ENCODE results near the gene TTLL1.

Gene TTLL1

DNA sequence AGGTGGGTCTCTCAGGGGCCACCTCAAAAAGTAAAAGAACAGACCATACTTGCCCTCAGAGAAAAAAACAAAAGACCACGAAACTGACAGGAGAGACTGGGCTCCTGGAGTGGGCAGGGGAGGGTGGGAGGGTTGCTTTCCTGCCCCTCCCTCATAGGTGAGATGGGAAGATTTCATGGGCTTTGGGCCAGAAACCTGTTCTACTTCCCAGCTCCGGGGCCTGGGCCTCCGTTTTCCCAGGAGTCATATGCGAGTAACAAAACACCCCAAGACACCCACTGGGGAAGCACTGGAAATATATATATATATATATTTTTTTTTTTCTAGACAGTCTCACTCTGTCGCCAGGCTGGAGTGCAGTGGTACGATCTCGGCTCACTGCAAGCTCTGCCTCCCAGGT, 31.6 kb downstream of the TTLL1 start:
- no peak for DNase-seq (ENCODE audit: low spot score)
- TF ChIP-seq CTCF (IDR thresholded peaks at IDR 0.05; ENCODE audit: borderline replicate concordance, control extremely low read depth, extremely low read depth, insufficient read depth, missing control alignments) = no peak
- in situ Hi-C loops (cut with MboI; ENCODE audit: low sequenced_read_pairs, unreplicated experiment) = no loop called here

DNA sequence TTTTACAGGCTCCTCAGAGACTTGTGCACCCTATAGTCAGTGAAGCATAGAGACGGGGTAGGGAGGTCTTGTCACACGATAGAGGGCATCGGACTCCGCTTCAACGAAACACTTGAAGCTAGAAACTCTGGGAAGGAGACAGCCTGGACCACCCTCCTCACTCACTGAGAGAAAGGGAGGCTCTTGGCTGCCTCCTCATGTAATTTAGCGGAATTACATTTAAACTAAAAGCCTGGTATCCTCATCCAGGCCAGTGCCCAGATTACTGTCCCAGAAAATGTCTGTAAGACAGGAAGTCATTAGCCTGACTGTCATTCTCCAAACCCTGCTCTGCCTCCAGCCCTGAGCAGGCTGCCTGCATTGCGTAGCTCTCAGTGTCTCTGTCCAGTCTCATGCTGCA, 36.0 kb downstream of the TTLL1 start:
- in situ Hi-C loops (cut with MboI; ENCODE audit: low sequenced_read_pairs, unreplicated experiment) = no loop called here
- no peak for TF ChIP-seq CTCF (IDR thresholded peaks at IDR 0.05; ENCODE audit: borderline replicate concordance, control extremely low read depth, extremely low read depth, insufficient read depth, missing control alignments)
- no peak for DNase-seq (ENCODE audit: low spot score)

DNA sequence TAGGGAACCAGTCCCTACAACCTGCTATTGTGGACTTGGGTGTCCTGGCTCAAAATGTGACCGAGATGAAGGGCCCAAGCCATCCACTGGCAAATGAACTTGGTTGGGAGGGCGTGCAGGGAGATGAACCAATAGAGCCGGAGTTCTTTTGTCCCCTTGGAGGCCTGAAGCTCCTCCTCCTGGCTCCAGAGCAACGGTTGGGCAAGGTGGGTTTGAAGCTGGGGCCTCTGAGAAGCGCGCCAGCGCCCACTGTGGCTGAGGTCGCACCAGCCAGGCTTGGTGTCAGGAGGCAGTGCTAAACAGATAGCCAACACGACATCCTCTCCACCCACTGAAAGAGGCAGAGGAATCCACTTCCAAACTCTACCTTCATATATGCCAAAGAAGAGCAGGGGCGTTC, 38.2 kb downstream of the TTLL1 start:
- in situ Hi-C loops (cut with MboI; ENCODE audit: low sequenced_read_pairs, unreplicated experiment) = no loop called here
- no peak for TF ChIP-seq CTCF (IDR thresholded peaks at IDR 0.05; ENCODE audit: borderline replicate concordance, control extremely low read depth, extremely low read depth, insufficient read depth, missing control alignments)
- no peak for DNase-seq (ENCODE audit: low spot score)

GRCh38 chr22:43047605-43048004, 41.6 kb downstream of the TTLL1 start:
- DNase-seq (ENCODE audit: low spot score) = no peak
- in situ Hi-C loops (cut with MboI; ENCODE audit: low sequenced_read_pairs, unreplicated experiment) = loop anchor here (25.0 kb wide), 2 partner anchors 260 to 385 kb away; no protein-coding TSS in a partner anchor
- TF ChIP-seq CTCF (IDR thresholded peaks at IDR 0.05; ENCODE audit: borderline replicate concordance, control extremely low read depth, extremely low read depth, insufficient read depth, missing control alignments) = no peak

GRCh38 chr22:43044290-43044712, 44.9 kb downstream of the TTLL1 start:
- no peak for DNase-seq (ENCODE audit: low spot score)
- in situ Hi-C loops (cut with MboI; ENCODE audit: low sequenced_read_pairs, unreplicated experiment) = loop anchor here (25.0 kb wide), 2 partner anchors 257 to 382 kb away; no protein-coding TSS in a partner anchor
- TF ChIP-seq CTCF (IDR thresholded peaks at IDR 0.05; ENCODE audit: borderline replicate concordance, control extremely low read depth, extremely low read depth, insufficient read depth, missing control alignments) = no peak

- no peak for DNase-seq (ENCODE audit: low spot score)
- in situ Hi-C loops (cut with MboI; ENCODE audit: low sequenced_read_pairs, unreplicated experiment) = loop anchor here (25.0 kb wide), 2 partner anchors 255 to 380 kb away; no protein-coding TSS in a partner anchor
Observed at GRCh38 chr22:43042101-43042780, 47.0 kb downstream of the TTLL1 start.

More at GRCh38 chr22:43042101-43042780, 47.0 kb downstream of the TTLL1 start:
- TF ChIP-seq CTCF (IDR thresholded peaks at IDR 0.05; ENCODE audit: borderline replicate concordance, control extremely low read depth, extremely low read depth, insufficient read depth, missing control alignments) = no peak

Measured in GM13976 (cell line).